Esophagus squamous epithelium (tissue), 4 donors: Measurements from ENCODE around the gene HNRNPDL.

Experiments used
- POLR2A ChIP-seq, 4 donors: fragments of 450-650 bp; IDR thresholded peaks; one replicate each; pipeline ENCODE4 v1.6.1; 2017; ENCODE audit warnings: antibody characterized with exemption in 4 of 4, mild to moderate bottlenecking in 4 of 4, moderate library complexity in 3 of 4
- TF ChIP-seq, protein P1 (sequence below), 6 experiments: fragments of 450-650 bp in 4 of 6; fragments of 200-600 bp in 2 of 6; sonication (generic) in 2 of 6; IDR thresholded peaks; one replicate each; pipeline ENCODE4 v1.5.1; 2016 to 2019; ENCODE audit warnings: antibody characterized with exemption in 6 of 6, mild to moderate bottlenecking in 4 of 6, moderate library complexity in 4 of 6

DNA sequence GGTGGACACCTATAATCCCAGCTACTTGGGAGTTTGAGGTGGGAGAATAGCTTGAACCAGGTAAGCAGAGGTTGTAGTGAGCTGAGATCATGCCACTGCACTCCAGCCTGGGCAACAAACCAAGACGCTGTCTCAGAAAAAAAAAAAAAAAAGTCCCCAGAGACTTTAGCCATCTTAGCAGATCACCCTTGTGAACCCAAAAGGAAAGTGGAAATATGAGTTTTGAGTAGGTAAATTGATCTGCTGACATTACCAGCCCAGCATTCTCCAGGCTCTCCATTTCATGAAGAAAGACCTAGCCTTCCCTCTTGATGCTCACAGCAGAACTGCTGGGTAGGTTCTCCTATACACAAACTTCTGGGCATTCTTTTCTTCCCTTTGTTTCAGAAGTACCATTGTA lies 32.0 kb downstream of the HNRNPDL start:
- TF ChIP-seq, protein P1, sequence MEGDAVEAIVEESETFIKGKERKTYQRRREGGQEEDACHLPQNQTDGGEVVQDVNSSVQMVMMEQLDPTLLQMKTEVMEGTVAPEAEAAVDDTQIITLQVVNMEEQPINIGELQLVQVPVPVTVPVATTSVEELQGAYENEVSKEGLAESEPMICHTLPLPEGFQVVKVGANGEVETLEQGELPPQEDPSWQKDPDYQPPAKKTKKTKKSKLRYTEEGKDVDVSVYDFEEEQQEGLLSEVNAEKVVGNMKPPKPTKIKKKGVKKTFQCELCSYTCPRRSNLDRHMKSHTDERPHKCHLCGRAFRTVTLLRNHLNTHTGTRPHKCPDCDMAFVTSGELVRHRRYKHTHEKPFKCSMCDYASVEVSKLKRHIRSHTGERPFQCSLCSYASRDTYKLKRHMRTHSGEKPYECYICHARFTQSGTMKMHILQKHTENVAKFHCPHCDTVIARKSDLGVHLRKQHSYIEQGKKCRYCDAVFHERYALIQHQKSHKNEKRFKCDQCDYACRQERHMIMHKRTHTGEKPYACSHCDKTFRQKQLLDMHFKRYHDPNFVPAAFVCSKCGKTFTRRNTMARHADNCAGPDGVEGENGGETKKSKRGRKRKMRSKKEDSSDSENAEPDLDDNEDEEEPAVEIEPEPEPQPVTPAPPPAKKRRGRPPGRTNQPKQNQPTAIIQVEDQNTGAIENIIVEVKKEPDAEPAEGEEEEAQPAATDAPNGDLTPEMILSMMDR (IDR thresholded peaks at IDR 0.05) = no peak
- TF ChIP-seq POLR2A (IDR thresholded peaks at IDR 0.05) = no peak
